ENCODE data around the gene ZEB1. TPM values are rescaled to one million over a fixed set of nuclear protein-coding genes. Genes with fewer than 3 reads are reported as not detected.

The ZEB1 gene
- total and polyA plus RNA-seq, 2 of the 8 experiments (the other 6 are each of a cell fraction or from before 2014, with no cell fraction given) = 0.08 to 0.15 TPM

Small RNAs within 50 kb of the gene (small RNA-seq; reads per million reads assigned to genes)
- not detected for gene SPTLC1P1 (ENCODE audit: insufficient read depth)
